OCI-LY3 (cell line): ENCODE data around the gene ST3GAL3.

ENCODE experiments used
- EZH2phosphoT487 ChIP-seq: fragments of 200-600 bp; shearing (Covaris generic); IDR thresholded peaks from 2 replicates; pipeline ENCODE4 v1.6.1; 2018; ENCODE audit warnings: antibody characterized with exemption, mixed run types, low read depth
- TF ChIP-seq, protein P1 (sequence below): fragments of 200-600, 300-600 bp; sonication (generic); IDR thresholded peaks from 2 replicates; pipeline ENCODE4 v1.5.1; 2014; ENCODE audit warnings: antibody characterized with exemption, low read length, low read depth

DNA sequence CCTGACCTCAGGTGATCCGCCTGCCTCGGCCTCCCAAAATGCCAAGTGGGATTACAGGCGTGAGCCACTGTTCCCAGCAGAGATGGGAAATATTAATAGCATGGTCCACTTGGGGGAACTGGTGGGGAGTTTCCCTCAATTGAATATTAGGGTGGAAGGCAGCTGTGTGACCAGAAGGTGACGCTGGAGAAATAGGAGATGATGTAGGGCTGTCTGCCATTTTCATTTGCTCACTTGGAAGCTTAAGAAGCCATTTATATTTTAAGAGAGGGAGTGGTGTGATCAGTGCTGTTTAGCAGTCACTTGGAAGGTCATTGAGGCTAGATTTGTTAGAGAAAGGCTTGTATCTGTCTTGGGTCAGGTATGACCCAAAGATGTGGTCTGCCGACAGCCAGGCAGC, 37.5 kb upstream of the ST3GAL3 start:
- TF ChIP-seq, protein P1, sequence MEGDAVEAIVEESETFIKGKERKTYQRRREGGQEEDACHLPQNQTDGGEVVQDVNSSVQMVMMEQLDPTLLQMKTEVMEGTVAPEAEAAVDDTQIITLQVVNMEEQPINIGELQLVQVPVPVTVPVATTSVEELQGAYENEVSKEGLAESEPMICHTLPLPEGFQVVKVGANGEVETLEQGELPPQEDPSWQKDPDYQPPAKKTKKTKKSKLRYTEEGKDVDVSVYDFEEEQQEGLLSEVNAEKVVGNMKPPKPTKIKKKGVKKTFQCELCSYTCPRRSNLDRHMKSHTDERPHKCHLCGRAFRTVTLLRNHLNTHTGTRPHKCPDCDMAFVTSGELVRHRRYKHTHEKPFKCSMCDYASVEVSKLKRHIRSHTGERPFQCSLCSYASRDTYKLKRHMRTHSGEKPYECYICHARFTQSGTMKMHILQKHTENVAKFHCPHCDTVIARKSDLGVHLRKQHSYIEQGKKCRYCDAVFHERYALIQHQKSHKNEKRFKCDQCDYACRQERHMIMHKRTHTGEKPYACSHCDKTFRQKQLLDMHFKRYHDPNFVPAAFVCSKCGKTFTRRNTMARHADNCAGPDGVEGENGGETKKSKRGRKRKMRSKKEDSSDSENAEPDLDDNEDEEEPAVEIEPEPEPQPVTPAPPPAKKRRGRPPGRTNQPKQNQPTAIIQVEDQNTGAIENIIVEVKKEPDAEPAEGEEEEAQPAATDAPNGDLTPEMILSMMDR, result no peak
- TF ChIP-seq EZH2phosphoT487, result no peak
